C4-2B (cell line): ENCODE measurements around the gene TRAF5.
"Not testable (repeated sequence)": the region's sequence is repeated elsewhere in the genome, so short reads cannot be mapped to it uniquely, and the experiment has no call there.

ENCODE experiments used
- ZFX ChIP-seq: fragments of 450-650 bp; IDR thresholded peaks from 2 replicates; pipeline ENCODE4 v1.6.1; 2017
- TF ChIP-seq, protein P1 (sequence below): fragments of 450-650 bp; conservative IDR thresholded peaks from 2 replicates; pipeline ENCODE4 v1.5.1; 2017; ENCODE audit warnings: mild to moderate bottlenecking

DNA sequence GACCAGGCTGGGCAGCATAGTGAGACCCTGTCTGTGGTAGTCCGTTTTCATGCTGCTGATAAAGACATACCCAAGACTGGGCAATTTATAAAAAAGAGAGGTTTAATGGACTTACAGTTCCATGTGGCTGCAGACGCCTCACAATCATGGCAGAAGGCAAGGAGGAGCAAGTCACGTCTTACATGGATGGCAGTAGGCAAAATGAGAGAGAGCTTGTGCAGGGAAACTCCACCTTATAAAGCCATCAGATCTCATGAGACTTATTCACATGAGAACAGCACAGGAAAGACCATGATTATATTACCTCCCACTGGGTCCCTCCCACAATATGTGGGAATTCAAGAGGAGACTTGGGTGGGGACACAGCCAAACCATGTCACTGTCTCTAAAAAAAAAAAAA is 25.4 kb downstream of the TRAF5 start:
- TF ChIP-seq, protein P1, sequence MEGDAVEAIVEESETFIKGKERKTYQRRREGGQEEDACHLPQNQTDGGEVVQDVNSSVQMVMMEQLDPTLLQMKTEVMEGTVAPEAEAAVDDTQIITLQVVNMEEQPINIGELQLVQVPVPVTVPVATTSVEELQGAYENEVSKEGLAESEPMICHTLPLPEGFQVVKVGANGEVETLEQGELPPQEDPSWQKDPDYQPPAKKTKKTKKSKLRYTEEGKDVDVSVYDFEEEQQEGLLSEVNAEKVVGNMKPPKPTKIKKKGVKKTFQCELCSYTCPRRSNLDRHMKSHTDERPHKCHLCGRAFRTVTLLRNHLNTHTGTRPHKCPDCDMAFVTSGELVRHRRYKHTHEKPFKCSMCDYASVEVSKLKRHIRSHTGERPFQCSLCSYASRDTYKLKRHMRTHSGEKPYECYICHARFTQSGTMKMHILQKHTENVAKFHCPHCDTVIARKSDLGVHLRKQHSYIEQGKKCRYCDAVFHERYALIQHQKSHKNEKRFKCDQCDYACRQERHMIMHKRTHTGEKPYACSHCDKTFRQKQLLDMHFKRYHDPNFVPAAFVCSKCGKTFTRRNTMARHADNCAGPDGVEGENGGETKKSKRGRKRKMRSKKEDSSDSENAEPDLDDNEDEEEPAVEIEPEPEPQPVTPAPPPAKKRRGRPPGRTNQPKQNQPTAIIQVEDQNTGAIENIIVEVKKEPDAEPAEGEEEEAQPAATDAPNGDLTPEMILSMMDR = not testable (repeated sequence)
- TF ChIP-seq ZFX = not testable (repeated sequence)
